Measurements from ENCODE around the gene FGF18. TPM values are rescaled to one million over a fixed set of nuclear protein-coding genes. Genes with fewer than 3 reads are reported as not detected.

Gene FGF18
- total and polyA plus RNA-seq, 10 of the 15 experiments (the other 5 are each of a cell fraction or from before 2014, with no cell fraction given), result 0.03 to 0.10 (median 0.06) TPM; not detected in 5

DNA sequence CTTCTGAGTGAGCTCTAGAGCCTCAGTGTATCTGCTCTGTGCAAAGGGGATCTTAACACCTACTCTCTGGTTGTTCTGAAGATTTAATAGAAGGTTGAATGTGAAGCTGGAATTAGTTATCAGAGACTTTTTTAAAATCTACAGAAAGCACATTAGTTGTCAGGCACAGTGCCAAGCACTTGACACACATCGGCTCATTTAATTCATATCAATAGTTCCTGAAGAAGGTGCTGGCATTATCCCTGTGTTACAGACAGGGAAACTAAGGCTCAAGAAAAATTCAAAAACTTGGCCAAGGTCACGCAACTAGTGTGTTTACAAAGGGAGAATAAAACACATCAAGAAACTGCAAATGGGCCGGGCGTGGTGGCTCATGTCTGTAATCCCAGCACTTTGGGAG is 80.2 kb downstream of the FGF18 start (continued):
- TF ChIP-seq PAX5 (IDR thresholded peaks at IDR 0.05; ENCODE audit: borderline replicate concordance, low read depth, low read length), result no peak
- TF ChIP-seq, protein P1, sequence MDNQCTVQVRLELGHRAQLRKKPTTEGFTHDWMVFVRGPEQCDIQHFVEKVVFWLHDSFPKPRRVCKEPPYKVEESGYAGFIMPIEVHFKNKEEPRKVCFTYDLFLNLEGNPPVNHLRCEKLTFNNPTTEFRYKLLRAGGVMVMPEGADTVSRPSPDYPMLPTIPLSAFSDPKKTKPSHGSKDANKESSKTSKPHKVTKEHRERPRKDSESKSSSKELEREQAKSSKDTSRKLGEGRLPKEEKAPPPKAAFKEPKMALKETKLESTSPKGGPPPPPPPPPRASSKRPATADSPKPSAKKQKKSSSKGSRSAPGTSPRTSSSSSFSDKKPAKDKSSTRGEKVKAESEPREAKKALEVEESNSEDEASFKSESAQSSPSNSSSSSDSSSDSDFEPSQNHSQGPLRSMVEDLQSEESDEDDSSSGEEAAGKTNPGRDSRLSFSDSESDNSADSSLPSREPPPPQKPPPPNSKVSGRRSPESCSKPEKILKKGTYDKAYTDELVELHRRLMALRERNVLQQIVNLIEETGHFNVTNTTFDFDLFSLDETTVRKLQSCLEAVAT (IDR thresholded peaks at IDR 0.05), result no peak
- TF ChIP-seq, protein P2, sequence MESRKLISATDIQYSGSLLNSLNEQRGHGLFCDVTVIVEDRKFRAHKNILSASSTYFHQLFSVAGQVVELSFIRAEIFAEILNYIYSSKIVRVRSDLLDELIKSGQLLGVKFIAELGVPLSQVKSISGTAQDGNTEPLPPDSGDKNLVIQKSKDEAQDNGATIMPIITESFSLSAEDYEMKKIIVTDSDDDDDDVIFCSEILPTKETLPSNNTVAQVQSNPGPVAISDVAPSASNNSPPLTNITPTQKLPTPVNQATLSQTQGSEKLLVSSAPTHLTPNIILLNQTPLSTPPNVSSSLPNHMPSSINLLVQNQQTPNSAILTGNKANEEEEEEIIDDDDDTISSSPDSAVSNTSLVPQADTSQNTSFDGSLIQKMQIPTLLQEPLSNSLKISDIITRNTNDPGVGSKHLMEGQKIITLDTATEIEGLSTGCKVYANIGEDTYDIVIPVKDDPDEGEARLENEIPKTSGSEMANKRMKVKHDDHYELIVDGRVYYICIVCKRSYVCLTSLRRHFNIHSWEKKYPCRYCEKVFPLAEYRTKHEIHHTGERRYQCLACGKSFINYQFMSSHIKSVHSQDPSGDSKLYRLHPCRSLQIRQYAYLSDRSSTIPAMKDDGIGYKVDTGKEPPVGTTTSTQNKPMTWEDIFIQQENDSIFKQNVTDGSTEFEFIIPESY (IDR thresholded peaks at IDR 0.05), result no peak
- no peak for TF ChIP-seq YBX1 (IDR thresholded peaks at IDR 0.05)

DNA sequence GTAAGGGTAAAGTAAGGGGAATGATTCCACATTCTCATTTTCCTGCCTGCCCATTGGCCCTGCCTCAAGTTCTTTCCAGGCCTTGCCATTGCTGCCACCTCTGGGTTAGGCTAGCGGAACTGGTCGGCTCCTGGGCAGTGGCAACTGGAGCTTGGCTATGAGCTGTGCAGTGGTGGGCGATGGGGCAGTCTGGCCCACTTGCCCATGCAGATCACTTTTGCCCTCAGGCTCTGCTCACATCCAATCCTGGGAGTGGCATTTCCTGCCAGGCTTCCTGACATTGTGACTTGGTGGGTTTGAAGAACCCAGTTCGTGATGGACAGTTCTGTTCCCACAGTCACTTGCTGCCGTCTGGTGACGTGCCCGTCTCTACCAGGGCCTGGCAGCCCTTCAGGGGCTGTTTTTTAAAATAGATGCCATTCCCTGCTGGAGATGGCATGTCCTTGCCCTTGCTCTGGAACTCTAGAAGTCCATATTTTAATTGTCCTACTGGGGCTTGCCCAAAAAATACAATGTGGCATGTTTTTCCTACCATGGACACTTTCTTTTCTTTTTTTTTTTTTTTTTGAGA is 86.1 kb downstream of the FGF18 start:
- no peaks in the 10 kb centered on the region for H3K4me1 ChIP-seq (ENCODE audit: control insufficient read depth, insufficient read depth, low read length)
- SMC1A ChIA-PET (ENCODE audit: uncharacterized antibody, unreplicated experiment), result no interaction called here
- TF ChIP-seq ZSCAN29 (IDR thresholded peaks at IDR 0.05), result no peak
- no peak for TF ChIP-seq WRNIP1 (IDR thresholded peaks at IDR 0.05; ENCODE audit: borderline replicate concordance, low read depth, low read length)
- no peak for TF ChIP-seq SP1 (IDR thresholded peaks at IDR 0.05; ENCODE audit: low read depth, low read length)
- no peak for TF ChIP-seq TBL1XR1 (IDR thresholded peaks at IDR 0.05; ENCODE audit: low read depth, low read length)
- no peak for TF ChIP-seq ZNF384 (IDR thresholded peaks at IDR 0.05; ENCODE audit: borderline replicate concordance, low read depth, low read length)
- TF ChIP-seq NRF1 (conservative IDR thresholded peaks at IDR 0.05; ENCODE audit: low read depth, low read length), result no peak
- TF ChIP-seq POU2F2 (IDR thresholded peaks at IDR 0.05; ENCODE audit: borderline replicate concordance, low read depth, low read length), result no peak
- TF ChIP-seq YBX1 (IDR thresholded peaks at IDR 0.05), result no peak
- TF ChIP-seq, protein P3, sequence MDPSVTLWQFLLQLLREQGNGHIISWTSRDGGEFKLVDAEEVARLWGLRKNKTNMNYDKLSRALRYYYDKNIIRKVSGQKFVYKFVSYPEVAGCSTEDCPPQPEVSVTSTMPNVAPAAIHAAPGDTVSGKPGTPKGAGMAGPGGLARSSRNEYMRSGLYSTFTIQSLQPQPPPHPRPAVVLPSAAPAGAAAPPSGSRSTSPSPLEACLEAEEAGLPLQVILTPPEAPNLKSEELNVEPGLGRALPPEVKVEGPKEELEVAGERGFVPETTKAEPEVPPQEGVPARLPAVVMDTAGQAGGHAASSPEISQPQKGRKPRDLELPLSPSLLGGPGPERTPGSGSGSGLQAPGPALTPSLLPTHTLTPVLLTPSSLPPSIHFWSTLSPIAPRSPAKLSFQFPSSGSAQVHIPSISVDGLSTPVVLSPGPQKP (IDR thresholded peaks at IDR 0.05; ENCODE audit: low read depth, low read length), result no peak
- TF ChIP-seq HCFC1 (IDR thresholded peaks at IDR 0.05; ENCODE audit: low read length), result no peak
- TF ChIP-seq, protein P4, sequence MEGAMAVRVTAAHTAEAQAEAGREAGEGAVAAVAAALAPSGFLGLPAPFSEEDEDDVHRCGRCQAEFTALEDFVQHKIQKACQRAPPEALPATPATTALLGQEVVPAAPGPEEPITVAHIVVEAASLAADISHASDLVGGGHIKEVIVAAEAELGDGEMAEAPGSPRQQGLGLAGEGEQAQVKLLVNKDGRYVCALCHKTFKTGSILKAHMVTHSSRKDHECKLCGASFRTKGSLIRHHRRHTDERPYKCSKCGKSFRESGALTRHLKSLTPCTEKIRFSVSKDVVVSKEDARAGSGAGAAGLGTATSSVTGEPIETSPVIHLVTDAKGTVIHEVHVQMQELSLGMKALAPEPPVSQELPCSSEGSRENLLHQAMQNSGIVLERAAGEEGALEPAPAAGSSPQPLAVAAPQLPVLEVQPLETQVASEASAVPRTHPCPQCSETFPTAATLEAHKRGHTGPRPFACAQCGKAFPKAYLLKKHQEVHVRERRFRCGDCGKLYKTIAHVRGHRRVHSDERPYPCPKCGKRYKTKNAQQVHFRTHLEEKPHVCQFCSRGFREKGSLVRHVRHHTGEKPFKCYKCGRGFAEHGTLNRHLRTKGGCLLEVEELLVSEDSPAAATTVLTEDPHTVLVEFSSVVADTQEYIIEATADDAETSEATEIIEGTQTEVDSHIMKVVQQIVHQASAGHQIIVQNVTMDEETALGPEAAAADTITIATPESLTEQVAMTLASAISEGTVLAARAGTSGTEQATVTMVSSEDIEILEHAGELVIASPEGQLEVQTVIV (IDR thresholded peaks at IDR 0.05; ENCODE audit: borderline replicate concordance, partially characterized antibody), result no peak
- TF ChIP-seq TAF1 (IDR thresholded peaks at IDR 0.05; ENCODE audit: borderline replicate concordance, low read depth, low read length), result no peak
- no peak overlapping the region for H3K9ac ChIP-seq (ENCODE audit: control insufficient read depth, insufficient read depth, low read length)
- H4K20me1 ChIP-seq (ENCODE audit: control insufficient read depth, insufficient read depth), result no peaks in the 10 kb centered on the region
- POLR2A ChIA-PET, result no interaction called here
- no peak overlapping the region for H3K4me3 ChIP-seq
- H3K4me2 ChIP-seq (ENCODE audit: control insufficient read depth, insufficient read depth), result no peak overlapping the region
- DNase-seq (ENCODE audit: low read depth, low spot score), result no peak
- ATAC-seq, result no peak
- H3K9me3 ChIP-seq (replicated peaks; ENCODE audit: control insufficient read depth, insufficient read depth, low read length), result no peaks in the 10 kb centered on the region
- no TSS peak for BruUV-seq (replicated peaks)
- 54% methylated on average over 7 of the region's 7 CpGs for WGBS (ENCODE audit: insufficient coverage, insufficient replicate concordance, low lambda C conversion rate, missing lambda C conversion rate)
- intact Hi-C loops (cut with micrococcal nuclease; ENCODE audit: unreplicated experiment), result no loop called here
- H3K27me3 ChIP-seq (replicated peaks in 1 of 2; ENCODE audit: control insufficient read depth in 2 of 2, insufficient read depth in 2 of 2, low read length in 1 of 2), result peaks cover 0 to 4% of the 10 kb centered on the region in 2 experiments; a peak in 3 of 4 replicates
- no peak for FAIRE-seq
- no peak overlapping the region for H2AFZ ChIP-seq (ENCODE audit: control insufficient read depth, low read depth, low read length)
- no peak overlapping the region for H3K27ac ChIP-seq (ENCODE audit: control insufficient read depth, insufficient read depth)
- no peaks in the 10 kb centered on the region for H3K79me2 ChIP-seq (ENCODE audit: control insufficient read depth, insufficient read depth, low read length)
- CTCF ChIA-PET, result no interaction called here
- in situ Hi-C loops (cut with MboI), result no loop called here
- RAD21 ChIA-PET (ENCODE audit: unreplicated experiment), result no interaction called here
- H3K36me3 ChIP-seq (ENCODE audit: control insufficient read depth in 2 of 2, insufficient read depth in 2 of 2, low read length in 1 of 2), result no peaks in the 10 kb centered on the region
